Omental fat pad (tissue), 4 donors: Measurements from ENCODE around the gene H2BK1. TPM values are rescaled to one million over a fixed set of nuclear protein-coding genes. Genes with fewer than 3 reads are reported as not detected.

Source experiments
- ATAC-seq: fragments of 150-250 bp; one replicate; pipeline ENCODE4 v1.9.1; 2016; ENCODE audit warnings: mild to moderate bottlenecking, moderate library complexity; ENCODE audit not compliant: low FRiP score
- DNase-seq: peaks from one replicate; pipeline ENCODE4 v3.0.0-alpha.2; 2019; ENCODE audit warnings: low spot score
- total RNA-seq, 4 donors: library from RNA; depleted of rRNA; stranded (reverse); fragments of >200 nt; gene quantifications; one replicate each; pipeline ENCODE4 v1.1.0, GENCODE V29; 2016
- TF ChIP-seq, protein P1 (sequence below), 3 donors: fragments of 450-650 bp; IDR thresholded peaks; one replicate each; pipeline ENCODE4 v1.5.1; 2016 to 2017; ENCODE audit warnings: antibody characterized with exemption in 3 of 3, mild to moderate bottlenecking in 3 of 3, moderate library complexity in 2 of 3

Gene H2BK1
- total RNA-seq, 4 donors from 2014 or later, result not detected

GRCh38 chr7:151161757-151162156 is 48.5 kb downstream of the H2BK1 start:
- no peak for DNase-seq
- TF ChIP-seq, protein P1, sequence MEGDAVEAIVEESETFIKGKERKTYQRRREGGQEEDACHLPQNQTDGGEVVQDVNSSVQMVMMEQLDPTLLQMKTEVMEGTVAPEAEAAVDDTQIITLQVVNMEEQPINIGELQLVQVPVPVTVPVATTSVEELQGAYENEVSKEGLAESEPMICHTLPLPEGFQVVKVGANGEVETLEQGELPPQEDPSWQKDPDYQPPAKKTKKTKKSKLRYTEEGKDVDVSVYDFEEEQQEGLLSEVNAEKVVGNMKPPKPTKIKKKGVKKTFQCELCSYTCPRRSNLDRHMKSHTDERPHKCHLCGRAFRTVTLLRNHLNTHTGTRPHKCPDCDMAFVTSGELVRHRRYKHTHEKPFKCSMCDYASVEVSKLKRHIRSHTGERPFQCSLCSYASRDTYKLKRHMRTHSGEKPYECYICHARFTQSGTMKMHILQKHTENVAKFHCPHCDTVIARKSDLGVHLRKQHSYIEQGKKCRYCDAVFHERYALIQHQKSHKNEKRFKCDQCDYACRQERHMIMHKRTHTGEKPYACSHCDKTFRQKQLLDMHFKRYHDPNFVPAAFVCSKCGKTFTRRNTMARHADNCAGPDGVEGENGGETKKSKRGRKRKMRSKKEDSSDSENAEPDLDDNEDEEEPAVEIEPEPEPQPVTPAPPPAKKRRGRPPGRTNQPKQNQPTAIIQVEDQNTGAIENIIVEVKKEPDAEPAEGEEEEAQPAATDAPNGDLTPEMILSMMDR (IDR thresholded peaks at IDR 0.05), result no peak
- no peak for ATAC-seq

Other genes starting within 250 kb of the H2BK1 start
- gene KCNH2, start 232.2 kb downstream of the H2BK1 start, total RNA-seq, result under 1 TPM; 0.12 to 0.56 (median 0.47) TPM
- gene NOS3, start 219.5 kb downstream of the H2BK1 start, total RNA-seq, result 10 to 100 TPM; 11.2 to 75.3 (median 25.2) TPM
- gene ATG9B, start 186.0 kb downstream of the H2BK1 start, total RNA-seq, result under 1 TPM in 1 of 4 donors, not detected in 3; 0.46 TPM
- gene ABCB8, start 182.0 kb downstream of the H2BK1 start, total RNA-seq, result 10 to 100 TPM; 25.5 to 39.4 (median 31.6) TPM
- gene ASIC3, start 162.0 kb downstream of the H2BK1 start, total RNA-seq, result 1 to 10 TPM; 1.6 to 3.2 (median 2.3) TPM
- 10 to 100 TPM in 1 of 4 donors, 1 to 10 TPM in 3; 6.1 to 10.4 (median 7.9) TPM for gene CDK5, start 152.6 kb downstream of the H2BK1 start, total RNA-seq
- 100 to 1,000 TPM; 115 to 126 (median 118) TPM for gene SLC4A2, start 150.9 kb downstream of the H2BK1 start, total RNA-seq
- gene FASTK, start 129.7 kb downstream of the H2BK1 start, total RNA-seq, result 10 to 100 TPM; 44.0 to 67.6 (median 51.6) TPM
- 10 to 100 TPM; 23.5 to 38.5 (median 26.9) TPM for gene TMUB1, start 127.0 kb downstream of the H2BK1 start, total RNA-seq
- gene AGAP3, start 124.0 kb downstream of the H2BK1 start, total RNA-seq, result 10 to 100 TPM; 34.6 to 53.0 (median 47.9) TPM
- gene GBX1, start 42.8 kb downstream of the H2BK1 start, total RNA-seq, result not detected
- not detected for gene ASB10, start 23.2 kb downstream of the H2BK1 start, total RNA-seq
- gene ABCF2, start 16.7 kb upstream of the H2BK1 start, total RNA-seq, result 10 to 100 TPM; 28.5 to 93.4 (median 44.7) TPM
- gene CHPF2, start 22.0 kb upstream of the H2BK1 start, total RNA-seq, result 10 to 100 TPM; 22.3 to 44.9 (median 34.0) TPM
- gene SMARCD3, start 38.2 kb upstream of the H2BK1 start, total RNA-seq, result 10 to 100 TPM; 19.7 to 57.5 (median 31.2) TPM
- 10 to 100 TPM; 48.6 to 76.4 (median 56.0) TPM for gene NUB1, start 131.3 kb upstream of the H2BK1 start, total RNA-seq
- 10 to 100 TPM; 17.2 to 41.5 (median 22.1) TPM for gene WDR86, start 199.6 kb upstream of the H2BK1 start, total RNA-seq
- 1 to 10 TPM in 1 of 4 donors, not detected in 3; 1.0 TPM for gene CRYGN, start 229.7 kb upstream of the H2BK1 start, total RNA-seq